GM19468 (cell line): Measurements from ENCODE around the gene NACC2.

Experiments
- ATAC-seq: cut with Tn5 transposase; IDR thresholded peaks from one replicate; pipeline ENCODE4 v1.9.1; 2021; ENCODE audit warnings: mild to moderate bottlenecking, moderate library complexity, moderate number of reproducible peaks; ENCODE audit not compliant: unreplicated experiment; ENCODE audit errors: extremely low read depth

NACC2 gene

GRCh38 chr9:136003411-136004218 is 91.5 kb downstream of the NACC2 start:
- ATAC-seq = no peak

- no peak for ATAC-seq
Observed at GRCh38 chr9:136002881-136003280, 92.2 kb downstream of the NACC2 start.

GRCh38 chr9:136002215-136002614 is 92.9 kb downstream of the NACC2 start:
- no peak for ATAC-seq

- ATAC-seq = no peak
Observed at GRCh38 chr9:136001231-136001630, 93.9 kb downstream of the NACC2 start.

- ATAC-seq = no peak
Observed at GRCh38 chr9:135998410-135999071, 96.5 kb downstream of the NACC2 start.

GRCh38 chr9:135998016-135998380 is 97.1 kb downstream of the NACC2 start:
- no peak for ATAC-seq

GRCh38 chr9:135997090-135998015 is 97.7 kb downstream of the NACC2 start:
- ATAC-seq = no peak

- no peak for ATAC-seq
Observed at GRCh38 chr9:135995816-135996215, 99.3 kb downstream of the NACC2 start.

GRCh38 chr9:135994501-135995192 is 100.4 kb downstream of the NACC2 start:
- no peak for ATAC-seq

- ATAC-seq = no peak
Observed at GRCh38 chr9:135993765-135994500, 101.2 kb downstream of the NACC2 start.

- ATAC-seq = no peak
Observed at GRCh38 chr9:135993409-135993742, 101.7 kb downstream of the NACC2 start.

GRCh38 chr9:135992486-135993408 is 102.3 kb downstream of the NACC2 start:
- ATAC-seq = no peak

GRCh38 chr9:135991771-135992170 is 103.3 kb downstream of the NACC2 start:
- no peak for ATAC-seq

- ATAC-seq = no peak
Observed at GRCh38 chr9:135990468-135991429, 104.3 kb downstream of the NACC2 start.

- ATAC-seq = no peak
Observed at GRCh38 chr9:135989722-135990467, 105.2 kb downstream of the NACC2 start.

- no peak for ATAC-seq
Observed at GRCh38 chr9:135989157-135989556, 105.9 kb downstream of the NACC2 start.

- no peak for ATAC-seq
Observed at GRCh38 chr9:135988493-135988892, 106.6 kb downstream of the NACC2 start.
